ENCODE results near the gene CACNB4.

DNA sequence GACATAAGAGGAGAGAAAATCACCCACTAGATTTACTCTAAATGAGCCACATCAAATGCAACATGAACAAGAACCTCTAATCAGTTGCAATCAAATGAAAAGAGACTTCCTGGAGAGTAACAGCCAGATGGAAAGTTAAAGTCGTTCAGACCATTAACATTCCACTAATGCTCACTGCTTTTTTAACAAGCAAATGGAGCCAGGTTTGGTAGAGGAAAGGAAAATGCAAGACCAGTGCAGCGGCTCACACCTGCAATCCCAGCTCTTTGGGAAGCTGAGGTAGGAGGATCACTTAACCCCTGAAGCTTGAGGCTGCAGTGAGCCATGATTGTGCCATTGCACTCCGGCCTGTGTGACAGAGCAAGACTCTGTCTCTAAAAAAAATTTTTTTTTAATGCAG is 48.5 kb downstream of the CACNB4 start:
- TF ChIP-seq, protein P1, sequence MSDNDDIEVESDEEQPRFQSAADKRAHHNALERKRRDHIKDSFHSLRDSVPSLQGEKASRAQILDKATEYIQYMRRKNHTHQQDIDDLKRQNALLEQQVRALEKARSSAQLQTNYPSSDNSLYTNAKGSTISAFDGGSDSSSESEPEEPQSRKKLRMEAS (IDR thresholded peaks at IDR 0.05): no peak
- TF ChIP-seq CTCF (IDR thresholded peaks at IDR 0.05 in 2 of 3, conservative IDR thresholded peaks at IDR 0.05 in 1 of 3; ENCODE audit: borderline replicate concordance in 1 of 3, insufficient read depth in 1 of 3, low read depth in 2 of 3, low read length in 2 of 3): no peak
- TF ChIP-seq EZH2 (IDR thresholded peaks at IDR 0.05): no peak
- TF ChIP-seq CEBPB (IDR thresholded peaks at IDR 0.05; ENCODE audit: low read depth): no peak
- TF ChIP-seq TCF7L2 (IDR thresholded peaks at IDR 0.05; ENCODE audit: borderline replicate concordance, extremely low read depth, insufficient read depth, insufficient read length): no peak
- TF ChIP-seq POLR2A (IDR thresholded peaks at IDR 0.05; ENCODE audit: borderline replicate concordance, extremely low read depth, insufficient read depth, insufficient read length): no peak
- no peak for TF ChIP-seq SIN3A (IDR thresholded peaks at IDR 0.05; ENCODE audit: low read depth)

All from HCT116 (cell line).